ENCODE measurements around the gene ST3GAL2. TPM values are rescaled to one million over a fixed set of nuclear protein-coding genes. Genes with fewer than 3 reads are reported as not detected.
A peak's percentile ranks its signal among the peaks of the same experiment; 100 is the strongest.

The ST3GAL2 gene
- polyA plus RNA-seq, 2 donors, result 1.6 to 1.7 TPM

GRCh38 chr16:70432356-70432722, 6.6 kb downstream of the ST3GAL2 start:
- H3K4me1 ChIP-seq (ENCODE audit: control insufficient read depth in 2 of 2, insufficient read depth in 2 of 2, low read length in 1 of 2), result peaks cover 14% of the 10 kb centered on the region in 2 donors
- H3K27ac ChIP-seq (ENCODE audit: low read depth in 2 of 2, low read length in 1 of 2), result peak overlapping the region; percentile 64 to 66
- no peak overlapping the region for H3K4me3 ChIP-seq (ENCODE audit: low read depth in 1 of 2, low read length in 2 of 2)
- 58 to 61% methylated on average over 3 of the region's 3 CpGs for WGBS, 2 donors
- no peaks in the 10 kb centered on the region for H3K36me3 ChIP-seq (ENCODE audit: control insufficient read depth in 2 of 2, insufficient read depth in 2 of 2, low read length in 1 of 2)
- no peaks in the 10 kb centered on the region for H3K9me3 ChIP-seq (ENCODE audit: control insufficient read depth in 2 of 2, insufficient read depth in 1 of 2, low read depth in 1 of 2, low read length in 1 of 2)
- H3K27me3 ChIP-seq (ENCODE audit: control insufficient read depth in 1 of 2, insufficient read depth in 2 of 2, low read length in 2 of 2), result no peaks in the 10 kb centered on the region

DNA sequence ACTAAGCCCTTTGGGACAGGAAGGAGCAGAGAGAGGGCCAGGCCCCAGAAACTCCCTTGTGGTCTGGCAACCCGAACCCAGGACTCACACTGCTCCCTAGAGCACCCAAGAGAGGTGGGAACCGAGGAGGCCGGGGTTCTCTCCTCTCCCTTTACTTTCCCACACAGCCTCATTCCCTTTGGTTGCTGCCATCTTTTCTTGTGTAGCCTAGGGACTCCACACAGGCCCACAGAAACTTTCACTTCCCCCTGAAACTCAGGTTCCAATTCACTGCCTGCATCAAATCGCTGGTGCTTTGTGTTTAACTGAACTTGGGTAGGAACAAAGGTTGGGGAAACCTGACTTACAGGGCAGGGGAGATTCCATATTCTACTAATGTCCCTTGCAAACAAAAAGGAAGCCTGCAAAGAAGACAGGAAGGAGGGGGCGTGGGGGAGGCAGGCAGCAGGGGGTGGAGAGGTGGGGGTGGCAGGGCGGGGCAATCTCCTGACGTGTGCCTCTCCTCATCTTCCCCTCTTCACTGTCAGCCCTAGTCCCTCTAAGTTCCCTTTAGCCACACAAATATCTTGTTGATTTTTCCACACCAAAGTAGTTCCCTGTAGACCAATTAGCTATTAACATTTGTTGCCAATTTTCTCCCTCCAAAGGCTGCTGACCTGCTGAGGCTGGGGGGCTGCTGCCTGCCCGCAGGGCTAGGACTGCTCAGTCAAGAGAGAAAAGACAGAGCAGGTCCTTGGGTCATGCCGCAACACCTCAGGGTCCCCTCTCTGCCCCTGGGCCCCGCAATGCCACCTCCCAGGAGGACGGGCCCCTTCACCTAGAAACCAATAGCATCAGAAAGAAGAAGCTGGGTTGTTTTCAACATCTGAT, 8.0 kb downstream of the ST3GAL2 start:
- H3K9me3 ChIP-seq (ENCODE audit: control insufficient read depth in 2 of 2, insufficient read depth in 1 of 2, low read depth in 1 of 2, low read length in 1 of 2), result no peaks in the 10 kb centered on the region
- peaks cover 12 to 14% of the 10 kb centered on the region in 2 donors for H3K4me1 ChIP-seq (ENCODE audit: control insufficient read depth in 2 of 2, insufficient read depth in 2 of 2, low read length in 1 of 2)
- 62 to 66% methylated on average over 11 of the region's 11 CpGs for WGBS, 2 donors
- no peaks in the 10 kb centered on the region for H3K27me3 ChIP-seq (ENCODE audit: control insufficient read depth in 1 of 2, insufficient read depth in 2 of 2, low read length in 2 of 2)
- peak overlapping the region; percentile 15 to 56 for H3K27ac ChIP-seq (ENCODE audit: low read depth in 2 of 2, low read length in 1 of 2)
- H3K4me3 ChIP-seq (ENCODE audit: low read depth in 1 of 2, low read length in 2 of 2), result no peak overlapping the region
- no peaks in the 10 kb centered on the region for H3K36me3 ChIP-seq (ENCODE audit: control insufficient read depth in 2 of 2, insufficient read depth in 2 of 2, low read length in 1 of 2)

GRCh38 chr16:70429888-70430666, 8.8 kb downstream of the ST3GAL2 start:
- Histone ChIP-seq H3K4me3 (ENCODE audit: low read depth in 1 of 2, low read length in 2 of 2) (no peak overlapping the region), H3K27ac (ENCODE audit: low read depth in 2 of 2, low read length in 1 of 2) (peak overlapping the region; percentile 15 to 26), H3K4me1 (ENCODE audit: control insufficient read depth in 2 of 2, insufficient read depth in 2 of 2, low read length in 1 of 2) (peaks cover 12 to 14% of the 10 kb centered on the region in 2 donors), H3K27me3 (ENCODE audit: control insufficient read depth in 1 of 2, insufficient read depth in 2 of 2, low read length in 2 of 2) (no peaks in the 10 kb centered on the region), H3K9me3 (ENCODE audit: control insufficient read depth in 2 of 2, insufficient read depth in 1 of 2, low read depth in 1 of 2, low read length in 1 of 2) (no peaks in the 10 kb centered on the region), H3K36me3 (ENCODE audit: control insufficient read depth in 2 of 2, insufficient read depth in 2 of 2, low read length in 1 of 2) (no peaks in the 10 kb centered on the region)
- 80 to 82% methylated on average over 5 of the region's 5 CpGs for WGBS, 2 donors

GRCh38 chr16:70428178-70428998, 10.5 kb downstream of the ST3GAL2 start:
- Histone ChIP-seq H3K27me3 (ENCODE audit: control insufficient read depth in 1 of 2, insufficient read depth in 2 of 2, low read length in 2 of 2) (no peaks in the 10 kb centered on the region), H3K9me3 (ENCODE audit: control insufficient read depth in 2 of 2, insufficient read depth in 1 of 2, low read depth in 1 of 2, low read length in 1 of 2) (no peaks in the 10 kb centered on the region), H3K36me3 (ENCODE audit: control insufficient read depth in 2 of 2, insufficient read depth in 2 of 2, low read length in 1 of 2) (no peaks in the 10 kb centered on the region), H3K4me3 (ENCODE audit: low read depth in 1 of 2, low read length in 2 of 2) (no peak overlapping the region), H3K4me1 (ENCODE audit: control insufficient read depth in 2 of 2, insufficient read depth in 2 of 2, low read length in 1 of 2) (peaks cover 8 to 12% of the 10 kb centered on the region in 2 donors), H3K27ac (ENCODE audit: low read depth in 2 of 2, low read length in 1 of 2) (peak overlapping the region; percentile 44 to 55)
- 35 to 53% methylated on average over 9 of the region's 9 CpGs for WGBS, 2 donors

- H3K27ac ChIP-seq (ENCODE audit: low read depth in 2 of 2, low read length in 1 of 2), result no peak overlapping the region
- no peaks in the 10 kb centered on the region for H3K27me3 ChIP-seq (ENCODE audit: control insufficient read depth in 1 of 2, insufficient read depth in 2 of 2, low read length in 2 of 2)
- no peaks in the 10 kb centered on the region for H3K36me3 ChIP-seq (ENCODE audit: control insufficient read depth in 2 of 2, insufficient read depth in 2 of 2, low read length in 1 of 2)
- 52 to 62% methylated on average over 4 of the region's 4 CpGs for WGBS, 2 donors
- no peak overlapping the region for H3K4me3 ChIP-seq (ENCODE audit: low read depth in 1 of 2, low read length in 2 of 2)
- H3K9me3 ChIP-seq (ENCODE audit: control insufficient read depth in 2 of 2, insufficient read depth in 1 of 2, low read depth in 1 of 2, low read length in 1 of 2), result no peaks in the 10 kb centered on the region
- peaks cover 6 to 8% of the 10 kb centered on the region in 2 donors for H3K4me1 ChIP-seq (ENCODE audit: control insufficient read depth in 2 of 2, insufficient read depth in 2 of 2, low read length in 1 of 2)
These were observed 11.1 kb downstream of the ST3GAL2 start for GRCh38 chr16:70427786-70428177.

GRCh38 chr16:70422543-70422942, 16.4 kb downstream of the ST3GAL2 start:
- Histone ChIP-seq H3K27me3 (ENCODE audit: control insufficient read depth in 1 of 2, insufficient read depth in 2 of 2, low read length in 2 of 2) (no peaks in the 10 kb centered on the region), H3K9me3 (ENCODE audit: control insufficient read depth in 2 of 2, insufficient read depth in 1 of 2, low read depth in 1 of 2, low read length in 1 of 2) (no peaks in the 10 kb centered on the region), H3K4me3 (ENCODE audit: low read depth in 1 of 2, low read length in 2 of 2) (no peak overlapping the region), H3K27ac (ENCODE audit: low read depth in 2 of 2, low read length in 1 of 2) (no peak overlapping the region), H3K4me1 (ENCODE audit: control insufficient read depth in 2 of 2, insufficient read depth in 2 of 2, low read length in 1 of 2) (peaks cover 0 to 6% of the 10 kb centered on the region in 2 donors), H3K36me3 (ENCODE audit: control insufficient read depth in 2 of 2, insufficient read depth in 2 of 2, low read length in 1 of 2) (no peaks in the 10 kb centered on the region)
- WGBS, 2 donors, result 91 to 96% methylated on average over 4 of the region's 4 CpGs

GRCh38 chr16:70421473-70422311, 17.2 kb downstream of the ST3GAL2 start:
- Histone ChIP-seq H3K4me3 (ENCODE audit: low read depth in 1 of 2, low read length in 2 of 2) (no peak overlapping the region), H3K27me3 (ENCODE audit: control insufficient read depth in 1 of 2, insufficient read depth in 2 of 2, low read length in 2 of 2) (no peaks in the 10 kb centered on the region), H3K4me1 (ENCODE audit: control insufficient read depth in 2 of 2, insufficient read depth in 2 of 2, low read length in 1 of 2) (peaks cover 0 to 6% of the 10 kb centered on the region in 2 donors), H3K27ac (ENCODE audit: low read depth in 2 of 2, low read length in 1 of 2) (no peak overlapping the region), H3K36me3 (ENCODE audit: control insufficient read depth in 2 of 2, insufficient read depth in 2 of 2, low read length in 1 of 2) (no peaks in the 10 kb centered on the region), H3K9me3 (ENCODE audit: control insufficient read depth in 2 of 2, insufficient read depth in 1 of 2, low read depth in 1 of 2, low read length in 1 of 2) (no peaks in the 10 kb centered on the region)
- 89 to 92% methylated on average over 11 of the region's 11 CpGs for WGBS, 2 donors

DNA sequence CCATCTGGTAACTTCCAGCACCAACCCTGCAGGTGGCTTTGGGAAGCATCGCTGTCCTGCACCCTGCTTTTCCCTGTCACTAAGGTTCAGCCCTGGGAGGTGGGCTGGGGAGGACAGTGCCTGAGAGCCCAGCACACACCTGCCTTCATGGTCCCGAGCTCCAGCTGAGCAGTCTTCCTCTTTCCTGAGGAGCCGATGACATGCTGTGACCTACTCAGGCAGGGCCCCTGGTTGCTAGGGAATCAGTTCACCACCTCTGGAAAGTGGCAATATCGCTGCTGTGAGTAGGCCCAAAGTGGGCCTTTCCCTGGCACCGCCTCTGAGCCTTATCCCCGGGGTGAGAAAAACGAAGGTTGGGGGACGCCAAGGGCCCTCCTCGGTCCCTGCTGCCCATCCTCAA, 17.9 kb downstream of the ST3GAL2 start:
- no peak overlapping the region for H3K4me3 ChIP-seq (ENCODE audit: low read depth in 1 of 2, low read length in 2 of 2)
- WGBS, 2 donors, result 84 to 88% methylated on average over 9 of the region's 9 CpGs
- H3K27me3 ChIP-seq (ENCODE audit: control insufficient read depth in 1 of 2, insufficient read depth in 2 of 2, low read length in 2 of 2), result no peaks in the 10 kb centered on the region
- H3K36me3 ChIP-seq (ENCODE audit: control insufficient read depth in 2 of 2, insufficient read depth in 2 of 2, low read length in 1 of 2), result no peaks in the 10 kb centered on the region
- peaks cover 0 to 6% of the 10 kb centered on the region in 2 donors for H3K4me1 ChIP-seq (ENCODE audit: control insufficient read depth in 2 of 2, insufficient read depth in 2 of 2, low read length in 1 of 2)
- H3K9me3 ChIP-seq (ENCODE audit: control insufficient read depth in 2 of 2, insufficient read depth in 1 of 2, low read depth in 1 of 2, low read length in 1 of 2), result no peaks in the 10 kb centered on the region
- no peak overlapping the region for H3K27ac ChIP-seq (ENCODE audit: low read depth in 2 of 2, low read length in 1 of 2)

All from esophagus (tissue), 2 donors.